ENCODE results near the gene RASSF4.

DNA sequence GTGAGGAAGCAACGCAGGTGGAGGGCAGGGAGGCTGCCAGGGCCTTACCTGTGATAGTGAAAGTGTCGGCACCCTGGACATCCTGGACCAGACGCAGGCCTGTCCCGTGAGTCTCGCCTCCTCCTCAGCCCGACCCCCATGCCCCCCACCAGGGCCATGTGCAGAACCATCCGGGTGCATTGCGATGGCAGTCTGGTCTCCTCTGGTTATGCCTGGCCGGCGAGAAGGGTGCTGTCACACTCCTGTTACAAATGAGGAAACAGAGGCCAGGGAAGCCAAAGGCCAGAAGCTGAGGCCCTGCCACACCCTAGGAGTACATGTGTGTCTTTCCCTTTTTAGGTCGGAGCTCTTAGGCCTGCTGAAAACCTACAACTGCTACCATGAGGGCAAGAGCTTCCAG is 11.8 kb downstream of the RASSF4 start:
- TF ChIP-seq GATA2 (IDR thresholded peaks at IDR 0.05; ENCODE audit: low read depth, low read length) = no peak
- no peak for TF ChIP-seq GATA3 (IDR thresholded peaks at IDR 0.05; ENCODE audit: low read depth, low read length)

Data from SH-SY5Y (cell line).